ENCODE measurements around the gene TCTN3.
"Not testable (repeated sequence)": the region's sequence is repeated elsewhere in the genome, so short reads cannot be mapped to it uniquely, and the experiment has no call there.

- TF ChIP-seq CTCF (IDR thresholded peaks at IDR 0.05); GATA2 (CRISPR knock-in tag; IDR thresholded peaks at IDR 0.05); EZH2phosphoT487 (IDR thresholded peaks at IDR 0.05; ENCODE audit: borderline replicate concordance, low read depth); POLR2AphosphoS5 (IDR thresholded peaks at IDR 0.05; ENCODE audit: low read depth, low read length); MAX (IDR thresholded peaks at IDR 0.05; ENCODE audit: low read depth); REST (IDR thresholded peaks at IDR 0.05; ENCODE audit: low read depth, low read length); SIN3A (IDR thresholded peaks at IDR 0.05; ENCODE audit: borderline replicate concordance, low read depth, low read length); GABPA (IDR thresholded peaks at IDR 0.05; ENCODE audit: low read depth); YY1 (IDR thresholded peaks at IDR 0.05; ENCODE audit: low read depth); RFX5 (IDR thresholded peaks at IDR 0.05; ENCODE audit: low read length); NRF1 (IDR thresholded peaks at IDR 0.05; ENCODE audit: low read depth, low read length); NFIC (IDR thresholded peaks at IDR 0.05; ENCODE audit: borderline replicate concordance); EP300 (IDR thresholded peaks at IDR 0.05; ENCODE audit: borderline replicate concordance in 1 of 2, low read depth in 1 of 2, low read length in 1 of 2): not testable (repeated sequence)
- TF ChIP-seq, protein P1, sequence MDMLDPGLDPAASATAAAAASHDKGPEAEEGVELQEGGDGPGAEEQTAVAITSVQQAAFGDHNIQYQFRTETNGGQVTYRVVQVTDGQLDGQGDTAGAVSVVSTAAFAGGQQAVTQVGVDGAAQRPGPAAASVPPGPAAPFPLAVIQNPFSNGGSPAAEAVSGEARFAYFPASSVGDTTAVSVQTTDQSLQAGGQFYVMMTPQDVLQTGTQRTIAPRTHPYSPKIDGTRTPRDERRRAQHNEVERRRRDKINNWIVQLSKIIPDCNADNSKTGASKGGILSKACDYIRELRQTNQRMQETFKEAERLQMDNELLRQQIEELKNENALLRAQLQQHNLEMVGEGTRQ (IDR thresholded peaks at IDR 0.05; ENCODE audit: borderline replicate concordance, low read depth, low read length) = not testable (repeated sequence)
These were observed 27.0 kb upstream of the TCTN3 start for GRCh38 chr10:95720745-95721144.
